ENCODE results near the gene SIK3.

The SIK3 gene

DNA sequence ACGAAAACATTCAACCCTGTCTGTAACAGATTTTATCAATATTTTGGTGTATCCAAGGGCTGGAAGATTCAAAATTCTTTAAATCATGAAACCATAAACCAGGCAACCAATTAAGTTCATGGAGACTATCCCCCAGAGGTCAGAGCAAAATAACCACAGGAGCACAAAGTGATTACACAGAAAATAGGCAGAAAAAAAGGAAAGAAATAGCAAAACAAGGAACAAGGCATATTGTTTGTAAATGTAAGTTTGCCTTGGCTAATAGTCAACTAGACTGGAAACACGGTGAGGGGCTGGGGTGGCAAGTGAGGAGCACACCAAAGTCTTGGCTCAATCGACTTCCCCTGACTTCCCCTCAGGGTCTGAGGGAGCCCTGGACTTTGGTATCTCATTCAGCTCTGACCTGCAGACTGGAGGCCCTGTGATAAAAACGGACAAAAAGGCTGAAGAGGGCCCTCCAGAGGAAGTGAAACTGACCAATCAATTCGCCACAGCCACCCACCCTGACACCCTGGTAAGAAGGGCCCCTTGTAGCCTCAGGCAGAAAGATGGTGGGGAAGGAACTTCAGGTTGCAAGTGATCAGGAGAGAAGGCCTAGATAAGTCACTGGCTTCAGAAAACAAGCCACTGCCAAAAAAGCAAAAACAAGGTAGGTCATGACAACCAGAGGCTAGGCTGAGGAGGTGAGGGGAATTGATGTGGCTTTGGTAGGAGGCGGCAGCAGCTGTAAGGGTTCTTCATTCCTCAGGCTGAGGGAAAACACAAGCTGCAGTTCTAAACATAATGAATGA, 1.8 kb downstream of the SIK3 start:
- Histone ChIP-seq H3K4me2 (ENCODE audit: insufficient read depth, low read length) (peak overlapping the region; percentile 73), H4K20me1 (ENCODE audit: insufficient read depth, low read length) (peaks cover 12% of the 10 kb centered on the region; the same call in 1 of the 2 replicates), H3K27me3 (ENCODE audit: insufficient read depth, low read length, poor library complexity) (no peaks in the 10 kb centered on the region), H3K36me3 (ENCODE audit: insufficient read depth, low read length) (no peaks in the 10 kb centered on the region), H2AFZ (ENCODE audit: low read depth, low read length) (no peak overlapping the region), H3K79me2 (ENCODE audit: insufficient read depth, low read length) (peaks cover 66% of the 10 kb centered on the region), H3K9me3 (ENCODE audit: insufficient read depth, low read length, severe bottlenecking) (no peaks in the 10 kb centered on the region), H3K9ac (ENCODE audit: low read depth, low read length) (peak overlapping the region; percentile 87; the same call in 1 of the 2 replicates), H3K4me1 (ENCODE audit: insufficient read depth, low read length) (peaks cover 32% of the 10 kb centered on the region), H3K27ac (ENCODE audit: low read length) (no peak overlapping the region), H3K4me3 (ENCODE audit: low read depth in 1 of 2, low read length in 2 of 2) (peak overlapping the region in 1 of 2 experiments; percentile 85; a peak in 3 of 4 replicates)
- peak; percentile 14; the same call in 1 of the 3 replicates for ATAC-seq (ENCODE audit: insufficient read depth, low read depth)
- DNase-seq, result peak; percentile 29
- TF ChIP-seq CTCF (IDR thresholded peaks at IDR 0.05; ENCODE audit: borderline replicate concordance, extremely low read depth, low read length, poor library complexity, severe bottlenecking), result no peak
- TF ChIP-seq EZH2 (IDR thresholded peaks at IDR 0.05; ENCODE audit: borderline replicate concordance, low read depth, low read length, severe bottlenecking), result no peak

DNA sequence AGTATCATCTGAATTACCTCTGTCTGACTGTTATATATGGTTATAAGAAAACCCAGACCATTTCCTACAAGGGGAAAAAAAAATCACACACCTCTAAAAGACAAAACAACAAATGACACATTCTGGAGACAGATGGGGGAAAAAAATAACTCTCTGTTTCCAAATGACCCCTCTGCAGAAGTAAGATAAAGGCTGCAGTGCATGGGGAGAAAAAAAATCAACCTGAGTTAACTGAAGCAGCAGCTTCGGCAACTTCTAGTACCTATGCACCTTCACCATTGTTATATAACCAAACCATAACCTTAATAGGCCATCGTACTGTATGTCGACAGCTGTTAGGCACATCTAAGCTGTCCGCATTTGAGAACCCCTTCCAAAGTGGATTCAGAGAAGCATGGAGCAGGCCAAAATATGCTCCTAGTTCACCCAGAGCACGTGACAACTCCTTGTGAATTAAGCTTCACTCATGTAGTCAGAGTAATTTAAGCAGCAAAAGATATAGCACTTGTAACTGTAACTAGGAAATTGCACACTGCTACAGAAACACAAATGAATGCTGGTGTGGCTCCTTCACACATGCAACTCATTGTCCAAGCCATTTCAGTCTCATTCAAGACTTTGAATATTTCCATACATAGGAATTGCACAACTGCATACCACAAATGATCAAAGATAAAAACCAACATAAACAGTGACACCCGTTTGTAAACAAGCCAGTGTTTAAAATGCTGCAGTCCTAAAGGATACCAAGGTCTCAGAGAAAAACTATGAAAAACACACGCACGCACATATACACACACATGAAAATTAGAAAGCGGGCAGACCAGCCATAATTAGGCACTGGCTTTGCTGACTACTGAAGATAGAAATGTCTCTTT, 2.7 kb downstream of the SIK3 start:
- H3K4me2 ChIP-seq (ENCODE audit: insufficient read depth, low read length), result peak overlapping the region; percentile 73; the same call in 1 of the 2 replicates

DNA sequence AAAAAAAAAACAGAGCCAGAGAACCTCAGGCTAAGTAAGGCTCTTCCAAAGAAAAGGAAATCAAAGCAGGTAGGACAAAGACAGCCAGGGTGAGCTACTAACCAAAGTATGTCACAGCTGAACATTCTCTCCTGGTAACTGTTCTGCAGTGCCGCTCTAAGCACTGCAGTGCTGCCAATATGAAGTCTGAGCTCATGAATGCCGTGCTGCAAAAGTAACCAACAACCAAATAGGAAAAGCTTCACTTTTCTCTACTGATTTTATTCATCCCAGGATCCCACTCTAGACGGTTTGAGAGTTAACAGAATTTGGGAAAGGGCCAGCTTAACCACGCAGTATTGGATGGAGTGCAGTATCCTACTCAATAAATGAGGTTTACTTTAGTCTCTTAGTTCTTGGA, 3.5 kb downstream of the SIK3 start:
- TF ChIP-seq EZH2 (IDR thresholded peaks at IDR 0.05; ENCODE audit: borderline replicate concordance, low read depth, low read length, severe bottlenecking), result no peak
- TF ChIP-seq CTCF (IDR thresholded peaks at IDR 0.05; ENCODE audit: borderline replicate concordance, extremely low read depth, low read length, poor library complexity, severe bottlenecking), result no peak
- H3K4me3 ChIP-seq (ENCODE audit: low read depth in 1 of 2, low read length in 2 of 2), result no peak overlapping the region
- DNase-seq (no peak), ATAC-seq (ENCODE audit: insufficient read depth, low read depth) (no peak)
- no peak overlapping the region for H3K27ac ChIP-seq (ENCODE audit: low read length)
- H4K20me1 ChIP-seq (ENCODE audit: insufficient read depth, low read length), result peaks cover 21% of the 10 kb centered on the region; the same call in 1 of the 2 replicates
- no peaks in the 10 kb centered on the region for H3K9me3 ChIP-seq (ENCODE audit: insufficient read depth, low read length, severe bottlenecking)
- H2AFZ ChIP-seq (ENCODE audit: low read depth, low read length), result no peak overlapping the region
- H3K4me1 ChIP-seq (ENCODE audit: insufficient read depth, low read length), result peaks cover 32% of the 10 kb centered on the region
- no peaks in the 10 kb centered on the region for H3K27me3 ChIP-seq (ENCODE audit: insufficient read depth, low read length, poor library complexity)
- no peak overlapping the region for H3K4me2 ChIP-seq (ENCODE audit: insufficient read depth, low read length)
- no peaks in the 10 kb centered on the region for H3K36me3 ChIP-seq (ENCODE audit: insufficient read depth, low read length)
- H3K9ac ChIP-seq (ENCODE audit: low read depth, low read length), result no peak overlapping the region
- peaks cover 80% of the 10 kb centered on the region for H3K79me2 ChIP-seq (ENCODE audit: insufficient read depth, low read length)

More for the DNA sequence above, 2.7 kb downstream of the SIK3 start:
- Histone ChIP-seq H3K9ac (ENCODE audit: low read depth, low read length) (no peak overlapping the region), H3K36me3 (ENCODE audit: insufficient read depth, low read length) (no peaks in the 10 kb centered on the region), H3K79me2 (ENCODE audit: insufficient read depth, low read length) (peaks cover 72% of the 10 kb centered on the region), H3K4me3 (ENCODE audit: low read depth in 1 of 2, low read length in 2 of 2) (no peak overlapping the region), H3K4me1 (ENCODE audit: insufficient read depth, low read length) (peaks cover 32% of the 10 kb centered on the region), H3K27ac (ENCODE audit: low read length) (no peak overlapping the region), H3K27me3 (ENCODE audit: insufficient read depth, low read length, poor library complexity) (no peaks in the 10 kb centered on the region), H3K9me3 (ENCODE audit: insufficient read depth, low read length, severe bottlenecking) (no peaks in the 10 kb centered on the region), H4K20me1 (ENCODE audit: insufficient read depth, low read length) (peaks cover 13% of the 10 kb centered on the region; the same call in 1 of the 2 replicates), H2AFZ (ENCODE audit: low read depth, low read length) (no peak overlapping the region)
- DNase-seq (no peak), ATAC-seq (ENCODE audit: insufficient read depth, low read depth) (no peak)
- no peak for TF ChIP-seq EZH2 (IDR thresholded peaks at IDR 0.05; ENCODE audit: borderline replicate concordance, low read depth, low read length, severe bottlenecking)
- TF ChIP-seq CTCF (IDR thresholded peaks at IDR 0.05; ENCODE audit: borderline replicate concordance, extremely low read depth, low read length, poor library complexity, severe bottlenecking), result no peak
